Caki2 (cell line): ENCODE data around the gene ILF3. TPM values are rescaled to one million over a fixed set of nuclear protein-coding genes. Genes with fewer than 3 reads are reported as not detected.

Experiments
- DNase-seq: peaks from one replicate; pipeline ENCODE4 v3.0.0-alpha.2; 2015; ENCODE audit warnings: low read depth
- in situ Hi-C: cut with HindIII; loops from 2 replicates; pipeline ENCODE4 v1.10.0; 2016; ENCODE audit warnings: low sequenced_read_pairs, low pct_unique_long_range_greater_than_20kb, mixed read lengths
- total RNA-seq: library from RNA; depleted of rRNA; stranded (reverse); fragments of >200 nt; shearing (Covaris generic); gene quantifications from 2 replicates; pipeline ENCODE4 v1.2.3, GENCODE V29; 2014; ENCODE audit warnings: low replicate concordance

The ILF3 gene
- total RNA-seq, 1 experiment from 2014 or later = 168 TPM

DNA sequence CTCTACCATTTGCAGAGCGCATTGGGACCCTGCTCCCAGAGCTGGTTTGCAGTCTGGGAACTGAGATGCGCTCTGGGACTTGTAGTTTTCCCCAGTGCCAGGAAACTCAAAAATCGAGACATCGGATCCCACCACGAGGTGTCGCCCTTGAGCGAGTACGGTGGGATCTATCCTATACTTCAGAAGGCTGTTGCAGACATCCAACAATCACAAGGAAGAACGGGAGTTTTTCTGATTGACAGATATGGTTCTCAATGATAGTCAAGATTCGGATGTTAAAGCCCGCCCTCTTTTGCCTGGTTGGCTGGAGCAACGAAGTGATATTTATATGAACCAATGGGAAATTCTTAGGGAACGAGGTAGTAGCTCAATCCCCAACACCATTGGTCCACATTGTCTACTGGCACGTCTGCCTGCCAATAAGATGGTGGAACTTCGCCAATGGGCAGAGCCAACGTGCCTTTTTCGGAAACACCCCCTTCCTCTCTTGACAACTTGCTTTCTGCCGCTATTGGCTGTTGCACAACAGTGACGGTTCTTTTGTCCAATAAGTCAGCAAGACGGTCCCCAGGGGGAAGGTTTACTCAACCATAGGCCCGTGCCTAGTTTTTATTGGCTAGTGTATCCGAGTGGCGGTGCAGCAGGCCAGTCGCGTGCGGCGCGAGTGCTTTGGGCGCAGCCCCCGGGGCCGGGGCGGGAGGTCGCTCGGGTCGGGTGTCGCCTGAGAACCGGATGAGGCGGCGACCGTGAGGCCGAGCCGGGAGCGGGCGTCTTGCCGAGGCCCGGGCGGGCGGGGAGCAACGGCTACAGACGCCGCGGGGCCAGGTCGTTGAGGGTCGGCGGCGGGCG lies 63.4 kb downstream of the ILF3 start, which contains the start of gene DNM2:
DNM2 (plus strand) TSS at position 724 of the 849 bp plus-strand sequence. CDS start 164 bp downstream, outside the sequence.
- peak; percentile 100 for DNase-seq
- in situ Hi-C loops = no loop called here

DNA sequence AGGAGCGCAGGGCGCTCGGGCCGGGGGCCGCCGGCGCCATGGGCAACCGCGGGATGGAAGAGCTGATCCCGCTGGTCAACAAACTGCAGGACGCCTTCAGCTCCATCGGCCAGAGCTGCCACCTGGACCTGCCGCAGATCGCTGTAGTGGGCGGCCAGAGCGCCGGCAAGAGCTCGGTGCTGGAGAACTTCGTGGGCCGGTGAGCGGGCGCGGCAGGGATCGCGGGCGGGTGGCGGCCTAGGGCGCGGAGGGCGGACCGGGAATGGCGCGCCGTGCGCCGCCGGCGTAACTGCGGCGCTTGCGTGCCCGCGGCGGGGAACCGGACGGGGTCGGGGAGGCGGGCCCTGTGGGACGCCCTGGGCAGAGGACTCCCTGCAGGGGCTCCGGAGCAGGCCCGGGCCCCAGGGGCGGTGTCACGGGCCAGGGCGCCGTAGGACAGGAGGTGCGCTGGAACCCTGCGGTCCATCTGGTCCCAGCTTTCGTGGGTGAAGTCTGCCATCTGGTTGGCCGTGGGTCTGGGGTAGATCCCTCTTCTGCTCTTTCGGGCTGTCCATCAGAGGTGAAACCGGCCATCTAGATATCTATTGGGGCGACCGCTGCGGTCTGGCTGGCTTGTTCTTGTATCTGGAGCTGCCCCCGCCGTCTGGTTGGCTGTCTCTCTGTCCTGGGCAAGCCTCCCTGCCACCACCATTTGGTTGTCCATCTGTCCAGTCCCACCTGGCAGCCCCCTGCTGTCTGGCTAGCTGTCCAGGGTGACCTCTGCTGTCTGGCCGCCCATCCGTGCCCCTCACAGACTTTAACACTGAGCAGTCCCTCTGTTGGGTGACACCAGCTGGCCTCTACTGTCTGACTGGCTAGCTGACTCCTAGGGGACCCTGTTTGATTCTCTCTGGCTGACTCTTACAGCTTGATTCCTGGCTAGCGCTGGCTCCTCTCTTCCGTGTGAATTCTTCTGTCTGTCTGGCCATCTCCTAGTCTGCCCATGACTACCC lies 64.4 kb downstream of the ILF3 start:
- no peak for DNase-seq
- in situ Hi-C loops = no loop called here

DNA sequence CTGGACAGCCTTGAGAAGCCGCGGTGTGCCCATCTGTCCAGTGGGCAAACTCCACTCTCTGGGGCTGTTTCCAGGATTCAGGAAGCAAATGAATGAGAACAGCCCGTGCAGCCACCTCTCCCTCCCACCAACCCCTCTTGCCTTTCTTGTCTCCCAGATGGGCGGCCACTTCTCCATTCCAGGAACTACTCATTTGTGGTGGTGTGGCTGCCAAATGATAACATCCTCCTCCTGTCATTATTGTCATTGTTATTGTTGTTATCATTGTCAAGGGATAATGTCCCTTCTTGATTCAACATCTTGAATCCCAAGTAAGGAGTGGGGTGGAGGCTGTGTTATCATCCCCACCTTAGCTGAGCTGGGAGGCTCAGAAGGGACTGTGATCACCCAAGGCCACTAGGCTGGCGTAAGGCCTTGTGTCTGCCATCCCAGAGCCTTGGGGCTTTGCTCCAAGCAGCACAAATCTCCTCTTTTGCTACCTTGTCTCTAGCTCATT lies 65.4 kb downstream of the ILF3 start:
- DNase-seq = no peak
- in situ Hi-C loops = no loop called here

DNA sequence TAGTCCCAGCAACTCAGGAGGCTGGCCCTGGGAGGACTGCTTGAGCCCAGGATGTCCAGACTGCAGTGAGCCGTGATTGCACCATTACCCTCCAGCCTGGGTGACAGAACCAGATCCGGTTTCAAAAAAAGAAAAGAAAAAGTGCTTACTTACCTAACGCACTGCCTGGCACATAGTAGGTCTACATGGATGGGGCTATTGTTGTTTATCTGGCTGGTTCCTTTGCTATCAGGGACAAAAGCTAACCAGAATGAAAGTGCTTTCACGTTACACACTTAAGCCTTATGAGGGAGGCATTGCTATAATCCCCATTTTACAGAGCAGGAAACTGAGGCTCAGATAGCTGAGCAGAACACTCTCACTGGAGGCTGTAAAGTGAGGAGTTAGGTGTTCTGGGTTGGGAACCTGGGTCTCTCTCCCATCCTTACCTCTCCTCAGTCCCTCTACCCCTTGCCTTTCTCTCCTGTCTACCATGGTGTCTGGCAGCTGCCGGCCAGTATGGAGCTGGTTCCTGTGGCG lies 66.5 kb downstream of the ILF3 start:
- no peak for DNase-seq
- in situ Hi-C loops = no loop called here

DNA sequence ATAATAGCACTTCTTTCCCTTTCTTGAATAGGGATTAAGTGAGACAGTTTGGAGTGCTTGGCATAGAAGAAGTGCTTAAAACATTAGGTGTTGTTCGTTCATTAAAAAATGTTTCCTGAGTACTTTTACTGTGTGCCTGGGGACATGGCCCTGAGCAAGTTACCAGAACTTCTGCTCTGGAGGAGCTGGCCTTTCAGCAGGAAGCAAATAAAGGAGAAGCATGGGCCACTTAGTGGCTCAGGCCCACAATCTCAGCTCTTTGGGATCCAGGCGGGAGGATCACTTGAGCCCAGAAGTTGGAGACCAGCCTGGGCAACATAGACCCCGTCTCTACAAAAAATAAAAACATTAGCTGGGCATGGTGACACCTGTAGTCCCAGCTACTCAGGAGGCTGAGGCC lies 69.4 kb downstream of the ILF3 start:
- in situ Hi-C loops = no loop called here
- no peak for DNase-seq

DNA sequence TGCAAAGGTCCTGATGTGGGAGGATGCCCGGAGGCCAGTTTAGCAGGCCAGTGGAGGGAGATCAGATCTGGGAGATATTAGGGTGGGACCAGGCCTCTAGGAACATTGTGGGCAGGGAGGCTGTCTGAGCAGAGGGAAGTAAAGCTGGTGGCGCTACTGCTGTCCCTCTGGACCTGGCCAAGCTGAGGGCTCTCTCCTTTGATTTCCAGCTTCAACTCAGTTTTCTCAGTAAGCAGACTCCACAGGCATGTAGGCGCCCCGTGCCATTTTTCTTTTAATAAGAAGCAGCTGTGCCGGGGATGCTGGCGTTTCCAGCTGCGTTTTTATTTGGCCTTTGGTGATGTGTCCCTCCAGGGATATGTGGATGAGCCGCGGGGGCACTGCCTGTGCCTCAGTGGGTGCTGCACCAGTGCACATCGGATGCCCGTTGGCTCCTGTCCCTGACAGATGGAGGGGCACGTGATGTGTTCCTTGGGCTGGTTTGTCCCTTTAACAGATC lies 70.5 kb downstream of the ILF3 start:
- in situ Hi-C loops = no loop called here

DNA sequence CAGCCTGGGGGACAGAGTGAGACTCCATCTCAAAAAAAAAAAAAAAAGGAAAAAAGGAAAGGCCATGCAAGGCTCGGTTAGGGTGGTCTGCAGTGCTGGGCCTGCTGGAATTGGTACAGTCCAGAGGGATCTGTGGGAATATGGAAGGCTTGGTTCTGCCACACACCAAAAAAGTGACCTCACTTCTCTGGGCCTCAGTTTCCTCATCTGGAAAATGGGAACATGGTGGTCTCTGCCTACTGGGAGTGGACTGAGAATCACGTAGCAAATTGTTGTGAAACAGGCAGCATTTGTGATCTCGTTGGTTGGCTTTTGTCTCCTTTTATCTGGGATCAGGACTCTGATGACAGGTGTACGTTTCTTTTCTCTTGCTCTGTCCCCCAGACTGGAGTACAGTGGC lies 71.3 kb downstream of the ILF3 start:
- in situ Hi-C loops = no loop called here
- DNase-seq = no peak

More for the DNA sequence above, 70.5 kb downstream of the ILF3 start:
- DNase-seq = no peak

DNA sequence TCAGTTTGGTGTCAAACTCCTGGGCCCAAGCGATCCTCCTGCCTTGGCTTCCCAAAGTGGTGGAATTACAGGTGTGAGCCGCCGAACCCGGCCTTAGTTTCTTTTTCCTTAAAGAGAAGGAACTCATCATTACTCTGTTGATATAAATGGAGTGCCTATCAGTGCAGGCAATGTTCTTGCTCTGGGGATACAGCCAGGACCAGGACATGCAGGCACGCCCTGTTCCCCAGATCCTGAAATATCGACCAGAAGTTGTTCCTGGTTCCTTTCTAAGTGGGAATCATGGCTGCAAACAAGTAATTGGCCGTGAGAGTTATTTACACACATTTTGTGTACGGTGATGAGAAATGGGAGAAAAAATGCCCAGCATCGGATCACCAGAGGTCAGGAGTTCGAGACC lies 72.1 kb downstream of the ILF3 start:
- DNase-seq = no peak

DNA sequence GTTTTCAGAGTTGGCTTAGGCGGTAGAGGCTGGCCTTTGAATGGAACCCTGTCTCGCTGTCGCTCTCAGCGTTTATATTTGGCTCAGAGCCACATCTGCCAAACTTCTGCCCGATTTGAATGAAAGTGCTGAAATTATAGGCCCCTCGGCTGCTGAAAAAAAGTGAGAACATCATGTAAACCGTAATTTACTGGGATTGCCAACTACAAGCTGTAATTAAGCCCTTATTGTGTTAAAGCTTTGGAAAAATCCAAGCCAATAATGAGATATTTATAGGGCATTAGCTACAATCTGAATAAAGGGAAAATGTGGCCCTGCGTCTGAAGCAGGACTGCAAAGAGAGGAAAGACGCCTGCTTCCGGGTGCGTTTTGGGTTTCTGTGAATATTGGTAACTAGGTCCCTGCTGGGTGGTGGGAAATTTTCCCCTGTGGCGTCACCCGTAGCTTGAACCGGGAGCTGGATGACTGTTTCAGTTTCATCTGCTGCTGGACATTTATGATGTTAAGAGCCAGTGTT lies 73.6 kb downstream of the ILF3 start:
- in situ Hi-C loops = no loop called here
- no peak for DNase-seq

More for the DNA sequence above, 72.1 kb downstream of the ILF3 start:
- in situ Hi-C loops = no loop called here

DNA sequence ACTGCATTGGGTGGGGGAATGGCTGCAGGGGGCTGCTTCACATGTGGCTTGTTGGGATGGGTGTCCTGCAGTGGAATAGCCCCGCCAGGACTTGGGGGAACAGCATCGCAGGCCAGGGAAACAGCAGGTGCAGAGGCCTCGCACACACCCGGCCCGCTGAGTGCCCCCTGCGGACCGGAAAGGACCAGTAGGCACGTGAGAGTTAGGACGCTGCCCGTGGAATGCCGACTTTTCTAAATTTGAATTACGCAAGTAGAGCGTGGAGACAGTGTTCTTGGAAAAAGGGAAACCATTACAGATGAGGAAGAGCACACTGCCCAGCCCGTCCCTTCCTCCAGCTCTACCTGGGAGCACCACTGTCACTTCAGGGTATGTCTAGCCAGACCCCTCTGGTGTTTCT lies 75.3 kb downstream of the ILF3 start:
- DNase-seq = no peak
- in situ Hi-C loops = no loop called here

DNA sequence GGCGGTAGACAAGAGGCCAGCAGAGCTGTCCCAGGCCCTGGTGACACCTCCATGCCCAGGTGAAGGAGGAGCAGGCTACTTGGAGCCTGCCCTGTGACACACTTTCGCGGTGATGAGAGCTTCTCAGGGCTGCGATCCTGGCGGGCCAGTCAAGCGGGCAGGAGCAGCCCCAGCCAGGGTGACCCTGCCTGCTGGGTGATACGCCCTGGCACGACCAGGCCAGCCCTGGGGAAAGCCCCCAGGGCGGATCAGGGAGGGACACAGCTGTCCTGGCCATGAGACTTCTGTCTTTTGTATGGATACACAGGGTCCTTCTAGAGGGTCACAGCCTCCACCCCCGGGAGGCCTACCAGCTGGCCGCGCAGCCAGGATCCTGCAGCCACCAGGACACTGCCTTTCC lies 76.8 kb downstream of the ILF3 start:
- no peak for DNase-seq
- in situ Hi-C loops = no loop called here

DNA sequence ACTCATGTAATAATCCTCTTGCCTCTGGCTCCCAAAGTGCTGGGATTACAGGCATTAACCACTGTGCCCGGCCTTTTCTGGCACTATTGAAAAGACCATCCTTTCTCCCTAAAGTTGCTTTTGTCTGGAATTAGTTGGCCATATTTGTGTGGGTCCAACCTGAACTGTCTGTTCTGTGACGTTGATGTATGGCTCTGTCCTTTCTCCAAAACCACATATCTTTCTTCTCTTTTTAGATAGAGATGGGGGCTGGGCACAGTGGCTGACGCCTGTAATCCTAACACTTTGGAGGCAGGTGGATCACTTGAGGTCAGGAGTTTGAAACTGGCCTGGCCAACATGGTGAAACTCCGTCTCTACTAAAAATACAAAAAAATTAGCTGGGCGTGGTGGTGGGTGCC lies 81.6 kb downstream of the ILF3 start:
- no peak for DNase-seq
- in situ Hi-C loops = no loop called here

DNA sequence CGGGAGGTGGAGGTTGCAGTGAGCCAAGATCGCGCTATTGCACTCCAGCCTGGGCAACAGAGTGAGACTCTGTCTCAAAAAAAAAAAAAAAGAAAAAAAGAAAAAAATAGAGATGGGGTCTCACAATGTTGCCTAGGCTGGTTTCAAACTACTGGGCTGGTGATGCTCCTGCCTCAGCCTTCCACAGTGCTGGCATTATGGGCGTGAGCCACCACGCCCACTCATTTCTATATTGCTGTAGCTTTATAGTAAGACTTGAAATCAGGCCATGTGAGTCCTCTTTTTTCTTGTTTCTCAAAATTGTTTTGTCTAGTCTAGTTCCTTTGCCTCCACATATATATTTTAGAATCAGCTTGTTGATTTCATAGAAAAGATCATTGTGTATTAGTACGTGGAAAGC lies 82.0 kb downstream of the ILF3 start:
- DNase-seq = no peak
- in situ Hi-C loops = no loop called here

DNA sequence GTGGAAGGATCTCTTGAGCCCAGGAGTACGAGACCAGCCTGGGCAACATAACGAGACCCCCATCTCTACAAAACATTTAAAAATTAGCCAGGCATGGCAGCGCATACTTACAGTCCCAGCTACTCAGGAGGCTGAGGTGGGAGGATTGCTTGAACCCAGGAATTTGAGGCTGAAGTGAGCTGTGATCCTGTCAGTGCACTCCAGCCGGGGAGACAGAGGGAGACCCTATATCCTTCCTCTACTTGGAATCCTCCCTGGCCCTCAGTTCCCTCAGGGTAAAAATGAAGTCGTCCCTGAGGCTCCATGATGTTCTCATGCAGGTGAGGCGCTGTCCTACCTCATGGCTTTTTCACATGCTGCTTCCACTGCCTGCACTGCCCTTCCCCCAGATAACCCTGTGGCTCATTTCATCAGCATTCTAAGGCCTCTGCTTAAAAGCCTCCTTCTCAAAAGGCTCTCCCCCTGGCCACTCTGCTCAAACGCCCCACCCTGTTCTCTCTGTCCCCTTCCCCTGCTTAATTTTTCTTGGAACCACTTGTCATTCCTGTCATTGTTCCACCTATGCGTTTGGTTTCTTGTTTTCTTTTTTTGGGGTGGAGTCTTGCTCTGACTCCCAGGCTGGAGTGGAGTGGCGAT lies 82.9 kb downstream of the ILF3 start:
- DNase-seq = no peak
- in situ Hi-C loops = no loop called here

DNA sequence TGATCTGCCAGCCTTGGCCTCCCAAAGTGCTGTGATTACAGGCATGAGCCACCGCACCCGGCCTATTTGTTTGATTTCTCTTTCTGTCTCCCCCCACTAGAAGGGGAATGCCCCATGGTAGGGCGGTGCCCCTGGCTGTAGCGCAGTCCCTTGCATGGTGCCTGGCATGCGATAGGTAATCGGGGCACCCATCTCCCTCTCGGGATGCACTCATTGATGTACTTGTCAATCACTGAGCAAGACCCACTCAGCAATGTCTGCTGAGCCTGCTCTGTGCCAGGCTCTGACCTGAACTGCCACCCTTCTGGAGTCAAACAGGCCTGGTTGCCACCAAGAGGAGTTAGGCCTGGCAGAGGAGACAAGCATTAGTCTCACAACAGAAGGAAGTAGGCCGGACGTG lies 83.6 kb downstream of the ILF3 start:
- DNase-seq = no peak
- in situ Hi-C loops = no loop called here

DNA sequence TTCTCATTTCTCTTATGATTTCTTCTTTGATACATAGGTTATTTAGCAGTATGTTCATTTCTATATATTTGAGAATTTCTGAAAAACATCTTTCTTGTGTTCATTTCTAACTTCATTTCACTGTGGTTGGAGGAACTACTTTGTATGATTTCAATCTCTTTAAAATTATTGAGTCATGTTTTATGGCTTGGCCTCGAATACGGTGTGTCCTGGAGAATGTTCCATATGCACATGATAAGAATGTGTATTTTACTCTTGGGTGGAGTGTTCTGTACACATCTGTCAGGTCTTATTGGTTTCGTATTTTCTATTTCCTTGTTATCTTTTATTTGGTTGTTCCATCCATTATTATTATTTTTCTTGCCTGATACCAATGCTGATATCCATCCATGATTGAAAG lies 86.7 kb downstream of the ILF3 start:
- in situ Hi-C loops = no loop called here
- no peak for DNase-seq
